PC-9 (cell line): ENCODE results near the gene PRKCB.

Experiments
- EZH2 ChIP-seq: fragments of 200-600 bp; sonication (generic); IDR thresholded peaks from 2 replicates; pipeline ENCODE4 v1.8.0; 2017; ENCODE audit warnings: antibody characterized with exemption, low read depth
- TF ChIP-seq, protein P1 (sequence below): fragments of 200-600 bp; sonication (generic); conservative IDR thresholded peaks from 2 replicates; pipeline ENCODE4 v1.6.1; 2017; ENCODE audit warnings: mixed run types, antibody characterized with exemption, mild to moderate bottlenecking, moderate library complexity

DNA sequence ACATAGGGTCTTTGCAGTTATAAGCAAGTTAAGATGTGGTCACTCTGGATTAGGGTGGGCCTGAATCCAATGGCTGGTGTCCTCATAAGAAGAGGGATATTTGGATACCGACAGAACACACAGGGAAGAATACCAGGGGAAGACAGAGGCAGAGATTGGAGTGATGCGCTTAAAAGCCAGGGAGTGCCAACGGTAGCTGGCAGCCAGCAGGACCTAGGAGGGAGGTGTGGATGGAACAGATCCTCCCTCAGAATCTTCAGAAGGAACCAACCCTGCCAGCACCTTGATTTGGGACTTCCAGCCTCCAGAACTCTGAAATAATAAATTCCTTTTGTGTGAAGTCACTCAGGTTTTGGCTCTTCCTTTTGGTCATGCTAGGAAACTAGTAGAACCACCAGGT, 310.1 kb downstream of the PRKCB start:
- TF ChIP-seq EZH2: no peak
- TF ChIP-seq, protein P1, sequence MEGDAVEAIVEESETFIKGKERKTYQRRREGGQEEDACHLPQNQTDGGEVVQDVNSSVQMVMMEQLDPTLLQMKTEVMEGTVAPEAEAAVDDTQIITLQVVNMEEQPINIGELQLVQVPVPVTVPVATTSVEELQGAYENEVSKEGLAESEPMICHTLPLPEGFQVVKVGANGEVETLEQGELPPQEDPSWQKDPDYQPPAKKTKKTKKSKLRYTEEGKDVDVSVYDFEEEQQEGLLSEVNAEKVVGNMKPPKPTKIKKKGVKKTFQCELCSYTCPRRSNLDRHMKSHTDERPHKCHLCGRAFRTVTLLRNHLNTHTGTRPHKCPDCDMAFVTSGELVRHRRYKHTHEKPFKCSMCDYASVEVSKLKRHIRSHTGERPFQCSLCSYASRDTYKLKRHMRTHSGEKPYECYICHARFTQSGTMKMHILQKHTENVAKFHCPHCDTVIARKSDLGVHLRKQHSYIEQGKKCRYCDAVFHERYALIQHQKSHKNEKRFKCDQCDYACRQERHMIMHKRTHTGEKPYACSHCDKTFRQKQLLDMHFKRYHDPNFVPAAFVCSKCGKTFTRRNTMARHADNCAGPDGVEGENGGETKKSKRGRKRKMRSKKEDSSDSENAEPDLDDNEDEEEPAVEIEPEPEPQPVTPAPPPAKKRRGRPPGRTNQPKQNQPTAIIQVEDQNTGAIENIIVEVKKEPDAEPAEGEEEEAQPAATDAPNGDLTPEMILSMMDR: no peak
